HCT116 (cell line): ENCODE measurements around the gene FBXO40. TPM values are rescaled to one million over a fixed set of nuclear protein-coding genes. Genes with fewer than 3 reads are reported as not detected.

Experiments
- ATAC-seq: fragments of 200-7000 bp; cut with Tn5 transposase; 2 replicates; pipeline ENCODE4 v1.9.1; 2020; ENCODE audit warnings: mild to moderate bottlenecking, moderate library complexity
- Bru-seq: library from RNA; stranded (reverse); fragments of 400-500 nt; gene quantifications from one replicate; lab custom pipeline; 2021; lab: Mats Ljungman, UMichigan
- BruChase-seq, 2 experiments: library from RNA; stranded (reverse); fragments of 400-500 nt; gene quantifications; one replicate each; lab custom pipeline; 2021; lab: Mats Ljungman, UMichigan
- BruUV-seq: library from RNA; stranded (reverse); fragments of 400-500 nt; replicated peaks from 2 replicates; lab custom pipeline; 2021; lab: Mats Ljungman, UMichigan
- CTCF ChIA-PET: fragments of 300-600 bp; sonication (Branson Sonifier 250); formaldehyde crosslinking; loops from one replicate; lab custom pipeline; 2021; ENCODE audit warnings: antibody characterized with exemption; lab: Charles Lee
- POLR2A ChIA-PET: fragments of 300-600, 350-600 bp; sonication (Branson Sonifier 250); formaldehyde crosslinking; loops from one replicate; lab custom pipeline; 2021; ENCODE audit warnings: antibody characterized with exemption; lab: Charles Lee
- RAD21 ChIA-PET, 2 experiments: fragments of 300-600 bp; sonication (Branson Sonifier 250); formaldehyde crosslinking; loops; one replicate each; lab custom pipeline; 2023; ENCODE audit warnings: low total read pairs in 2 of 2; ENCODE audit not compliant: uncharacterized antibody in 2 of 2, unreplicated experiment in 2 of 2, low non-redundant PET in 1 of 2; lab: Charles Lee
- DNase-seq: peaks from one replicate; pipeline ENCODE4 v3.0.0-alpha.2; 2010; ENCODE audit warnings: low read depth, low spot score
- H2AFZ ChIP-seq: fragments of 200-600 bp; shearing (Covaris generic), sonication (generic); 2 replicates; pipeline ENCODE4 v1.6.1; 2017; ENCODE audit warnings: low read depth, mixed run types, mixed read lengths, antibody characterized with exemption, low read length; ENCODE audit not compliant: poor library complexity, severe bottlenecking
- H3K27ac ChIP-seq: 2 replicates; pipeline ENCODE4 v1.5.1; 2012; ENCODE audit warnings: low read depth, low read length
- H3K27me3 ChIP-seq: fragments of 200-600 bp; sonication (generic); 2 replicates; pipeline ENCODE4 v1.6.1; 2016; ENCODE audit warnings: mixed run types, low read length, mixed read lengths; ENCODE audit not compliant: insufficient read depth
- H3K36me3 ChIP-seq, 2 experiments: fragments of 200-500 bp in 1 of 2; fragments of 200-600 bp in 1 of 2; sonication (Bioruptor generic) in 1 of 2; sonication (generic) in 1 of 2; 2 replicates each; pipeline versions ENCODE4 v1.5.1 to v1.6.1; 2014 to 2016; ENCODE audit warnings: low read length in 2 of 2, inconsistent platforms in 1 of 2, mixed read lengths in 1 of 2, mixed run types in 1 of 2; ENCODE audit not compliant: insufficient read depth in 2 of 2, control insufficient read depth in 1 of 2
- H3K4me1 ChIP-seq, 2 experiments: fragments of 200-600 bp in 1 of 2; sonication (generic) in 1 of 2; 2 replicates each; pipeline versions ENCODE4 v1.5.1 to v1.6.1; 2012 to 2017; ENCODE audit warnings: low read length in 2 of 2, inconsistent platforms in 1 of 2, mild to moderate bottlenecking in 1 of 2, mixed read lengths in 1 of 2, mixed run types in 1 of 2, moderate library complexity in 1 of 2; ENCODE audit not compliant: insufficient read depth in 2 of 2, control insufficient read depth in 1 of 2
- H3K4me2 ChIP-seq: fragments of 200-600 bp; sonication (generic); 2 replicates; pipeline ENCODE4 v1.6.1; 2017; ENCODE audit warnings: mixed run types, low read length, mixed read lengths
- H3K4me3 ChIP-seq, 2 experiments: fragments of 200-600 bp in 1 of 2; sonication (generic) in 1 of 2; replicated peaks in 1 of 2; 2 replicates each; pipeline ENCODE4 v1.5.1; 2011 to 2016; ENCODE audit warnings: low read length in 2 of 2, control low read depth in 1 of 2, low read depth in 1 of 2, mild to moderate bottlenecking in 1 of 2, mixed read lengths in 1 of 2, mixed run types in 1 of 2
- H3K79me2 ChIP-seq: fragments of 200-600 bp; sonication (generic); 2 replicates; pipeline ENCODE4 v1.6.1; 2017; ENCODE audit warnings: mild to moderate bottlenecking, mixed run types, low read length, moderate library complexity, mixed read lengths; ENCODE audit not compliant: insufficient read depth
- H3K9ac ChIP-seq: fragments of 200-600 bp; sonication (generic); 2 replicates; pipeline ENCODE4 v1.6.1; 2016; ENCODE audit warnings: low read length, mixed read lengths
- H3K9me2 ChIP-seq: fragments of 200-600 bp; sonication (generic), shearing (Covaris generic); 2 replicates; pipeline ENCODE4 v1.6.1; 2017; ENCODE audit warnings: mixed run types, mild to moderate bottlenecking, moderate library complexity; ENCODE audit not compliant: insufficient read depth
- H3K9me3 ChIP-seq, 2 experiments: fragments of 200-500 bp in 1 of 2; fragments of 200-600 bp in 1 of 2; sonication (Bioruptor generic) in 1 of 2; sonication (generic) in 1 of 2; 2 replicates each; pipeline ENCODE4 v1.6.1; 2014 to 2017; ENCODE audit warnings: low read length in 2 of 2, mixed read lengths in 2 of 2, inconsistent platforms in 1 of 2, low read depth in 1 of 2, mild to moderate bottlenecking in 1 of 2, mixed run types in 1 of 2, moderate library complexity in 1 of 2; ENCODE audit not compliant: control insufficient read depth in 1 of 2, insufficient read depth in 1 of 2
- H4K20me1 ChIP-seq: fragments of 200-600 bp; sonication (generic), shearing (Covaris generic); 2 replicates; pipeline ENCODE4 v1.6.1; 2017; ENCODE audit warnings: mixed run types, mild to moderate bottlenecking, moderate library complexity; ENCODE audit not compliant: insufficient read depth
- CBX3 ChIP-seq: IDR thresholded peaks from 2 replicates; pipeline ENCODE4 v1.6.1; 2012; ENCODE audit warnings: low read depth
- CEBPB ChIP-seq: IDR thresholded peaks from 2 replicates; pipeline ENCODE4 v1.6.1; 2012; ENCODE audit warnings: low read depth
- CTCF ChIP-seq, 3 experiments: fragments of 200-600 bp in 1 of 3; sonication (generic) in 1 of 3; IDR thresholded peaks in 2 of 3; conservative IDR thresholded peaks in 1 of 3; 2 replicates each; pipeline ENCODE4 v1.5.1; 2012 to 2017; ENCODE audit warnings: low read depth in 2 of 3, low read length in 2 of 3, antibody characterized with exemption in 1 of 3, borderline replicate concordance in 1 of 3, control low read depth in 1 of 3, mild to moderate bottlenecking in 1 of 3, mixed read lengths in 1 of 3, mixed run types in 1 of 3, moderate library complexity in 1 of 3; ENCODE audit not compliant: insufficient read depth in 1 of 3
- EGR1 ChIP-seq: IDR thresholded peaks from 2 replicates; pipeline ENCODE4 v1.6.1; 2012; ENCODE audit warnings: low read depth
- EZH2 ChIP-seq: fragments of 200-600 bp; sonication (generic); IDR thresholded peaks from 2 replicates; pipeline ENCODE4 v1.6.1; 2017; ENCODE audit warnings: antibody characterized with exemption, mixed run types
- FOSL1 ChIP-seq: IDR thresholded peaks from 2 replicates; pipeline ENCODE4 v1.6.1; 2012; ENCODE audit warnings: low read depth
- JUND ChIP-seq: IDR thresholded peaks from 2 replicates; pipeline ENCODE4 v1.6.1; 2012
- POLR2A ChIP-seq: IDR thresholded peaks from 2 replicates; pipeline ENCODE4 v1.7.0; 2011; ENCODE audit warnings: borderline replicate concordance; ENCODE audit not compliant: insufficient read depth, insufficient read length; ENCODE audit errors: extremely low read depth
- POLR2AphosphoS5 ChIP-seq: IDR thresholded peaks from 2 replicates; pipeline ENCODE4 v1.6.1; 2011; ENCODE audit warnings: mild to moderate bottlenecking, low read depth, low read length, moderate library complexity
- RAD21 ChIP-seq: IDR thresholded peaks from 2 replicates; pipeline ENCODE4 v1.6.1; 2012; ENCODE audit warnings: low read depth, mild to moderate bottlenecking
- SIN3A ChIP-seq: IDR thresholded peaks from 2 replicates; pipeline ENCODE4 v1.6.1; 2012; ENCODE audit warnings: low read depth
- SP1 ChIP-seq: IDR thresholded peaks from 2 replicates; pipeline ENCODE4 v1.6.1; 2012; ENCODE audit warnings: low read depth
- SRF ChIP-seq: IDR thresholded peaks from 2 replicates; pipeline ENCODE4 v1.6.1; 2012; ENCODE audit warnings: low read depth
- ZFX ChIP-seq: fragments of 450-650 bp; IDR thresholded peaks from 2 replicates; pipeline ENCODE4 v1.6.1; 2017
- ZNF274 ChIP-seq: fragments of 200-500 bp; sonication (Bioruptor generic); IDR thresholded peaks from 2 replicates; pipeline ENCODE4 v1.6.1; 2014; ENCODE audit warnings: mild to moderate bottlenecking, low read depth, low read length, inconsistent platforms
- intact Hi-C: fragments of 100-400 bp; cut with micrococcal nuclease; formaldehyde crosslinking; loops from 2 replicates; pipeline ENCODE4 v1.10.0; 2022
- long read RNA-seq: library from polyadenylated mRNA; unstranded; transcript quantifications from one replicate; pipeline ENCODE4 v2.0.0, GENCODE V29; 2021; ENCODE audit not compliant: unreplicated experiment
- polyA plus RNA-seq: library from polyadenylated mRNA; unstranded; fragments of >200 nt; gene quantifications from 2 replicates; pipeline ENCODE4 v1.2.1, GENCODE V29; 2012; ENCODE audit warnings: missing spikeins
- total RNA-seq: library from RNA; stranded (reverse); gene quantifications from one replicate; pipeline ENCODE4 v1.2.1, GENCODE V29; 2021; ENCODE audit not compliant: unreplicated experiment
- TF ChIP-seq, protein P1 (sequence below): IDR thresholded peaks from 2 replicates; pipeline ENCODE4 v1.6.1; 2012
- TF ChIP-seq, protein P2 (sequence below): IDR thresholded peaks from 2 replicates; pipeline ENCODE4 v1.6.1; 2012
- TF ChIP-seq, protein P3 (sequence below): IDR thresholded peaks from 2 replicates; pipeline ENCODE4 v1.6.1; 2011; ENCODE audit warnings: mild to moderate bottlenecking, low read length, moderate library complexity; ENCODE audit not compliant: insufficient replicate concordance; ENCODE audit errors: extremely low read depth

The FBXO40 gene
- total RNA-seq (not detected), Bru-seq, nascent RNA (percentile 3 among the genes with signal in this experiment), BruChase-seq, experiment 1, labeled RNA remaining after a 6-hour chase (not detected), BruChase-seq, experiment 2, labeled RNA remaining after a 2-hour chase (not detected)
- polyA plus RNA-seq = not detected in 2 replicates
- long read RNA-seq = 0 reads

GRCh38 chr3:121592856-121593702 is at the start of gene FBXO40:
Gene FBXO40, plus strand, starts transcription at chr3:121593379. Its CDS starts 27,197 bp downstream, at chr3:121620576.
- Histone ChIP-seq H3K27ac (no peak within 1 kb of the TSS), H3K9me2 (no peaks in the 10 kb centered on the region), H2AFZ (no peak within 1 kb of the TSS), H3K4me1 (no peaks in the 10 kb centered on the region), H3K79me2 (no peaks in the 10 kb centered on the region), H3K9ac (no peak within 1 kb of the TSS)
- RAD21 ChIA-PET = no interaction called here
- POLR2A ChIA-PET = no interaction called here
- no TSS peak for BruUV-seq
- no peak for TF ChIP-seq SRF
- TF ChIP-seq FOSL1 = no peak
- TF ChIP-seq SIN3A = no peak
- TF ChIP-seq, protein P1, sequence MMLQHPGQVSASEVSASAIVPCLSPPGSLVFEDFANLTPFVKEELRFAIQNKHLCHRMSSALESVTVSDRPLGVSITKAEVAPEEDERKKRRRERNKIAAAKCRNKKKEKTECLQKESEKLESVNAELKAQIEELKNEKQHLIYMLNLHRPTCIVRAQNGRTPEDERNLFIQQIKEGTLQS = no peak
- no peak for TF ChIP-seq RAD21
- no peak for TF ChIP-seq CEBPB
- TF ChIP-seq, protein P2, sequence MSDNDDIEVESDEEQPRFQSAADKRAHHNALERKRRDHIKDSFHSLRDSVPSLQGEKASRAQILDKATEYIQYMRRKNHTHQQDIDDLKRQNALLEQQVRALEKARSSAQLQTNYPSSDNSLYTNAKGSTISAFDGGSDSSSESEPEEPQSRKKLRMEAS = no peak
- no peak for TF ChIP-seq JUND
- TF ChIP-seq ZFX = no peak
- no peak for TF ChIP-seq EGR1
- no peak for TF ChIP-seq POLR2A
- TF ChIP-seq CTCF (IDR thresholded peaks at IDR 0.05 in 2 of 3, conservative IDR thresholded peaks at IDR 0.05 in 1 of 3; ENCODE audit: borderline replicate concordance in 1 of 3, insufficient read depth in 1 of 3, low read depth in 2 of 3, low read length in 2 of 3) = no peak
- TF ChIP-seq, protein P3, sequence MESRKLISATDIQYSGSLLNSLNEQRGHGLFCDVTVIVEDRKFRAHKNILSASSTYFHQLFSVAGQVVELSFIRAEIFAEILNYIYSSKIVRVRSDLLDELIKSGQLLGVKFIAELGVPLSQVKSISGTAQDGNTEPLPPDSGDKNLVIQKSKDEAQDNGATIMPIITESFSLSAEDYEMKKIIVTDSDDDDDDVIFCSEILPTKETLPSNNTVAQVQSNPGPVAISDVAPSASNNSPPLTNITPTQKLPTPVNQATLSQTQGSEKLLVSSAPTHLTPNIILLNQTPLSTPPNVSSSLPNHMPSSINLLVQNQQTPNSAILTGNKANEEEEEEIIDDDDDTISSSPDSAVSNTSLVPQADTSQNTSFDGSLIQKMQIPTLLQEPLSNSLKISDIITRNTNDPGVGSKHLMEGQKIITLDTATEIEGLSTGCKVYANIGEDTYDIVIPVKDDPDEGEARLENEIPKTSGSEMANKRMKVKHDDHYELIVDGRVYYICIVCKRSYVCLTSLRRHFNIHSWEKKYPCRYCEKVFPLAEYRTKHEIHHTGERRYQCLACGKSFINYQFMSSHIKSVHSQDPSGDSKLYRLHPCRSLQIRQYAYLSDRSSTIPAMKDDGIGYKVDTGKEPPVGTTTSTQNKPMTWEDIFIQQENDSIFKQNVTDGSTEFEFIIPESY = no peak
- no peak for TF ChIP-seq POLR2AphosphoS5
- no peak for TF ChIP-seq SP1
- TF ChIP-seq CBX3 = no peak
- no peak for TF ChIP-seq ZNF274
- no peak for TF ChIP-seq EZH2
- TF ChIP-seq, all 23 proteins: peak for 0
- ATAC-seq (no peak), DNase-seq (no peak)
- Histone ChIP-seq H4K20me1 (no peaks in the 10 kb centered on the region), H3K4me3 (no peak within 1 kb of the TSS), H3K36me3 (no peaks in the 10 kb centered on the region), H3K4me2 (no peak within 1 kb of the TSS), H3K9me3 (no peaks in the 10 kb centered on the region), H3K27me3 (no peaks in the 10 kb centered on the region)
- CTCF ChIA-PET = no interaction called here
- intact Hi-C loops = no loop called here
